B cell (primary cell): ENCODE measurements around the gene UBALD2.

Experiments used
- CTCF ChIP-seq: fragments of 200-600 bp; IDR thresholded peaks from one replicate; pipeline ENCODE4 v1.8.0; 2022; ENCODE audit warnings: antibody characterized with exemption, mild to moderate bottlenecking
- EZH2 ChIP-seq: IDR thresholded peaks from 2 replicates; pipeline ENCODE4 v1.6.1; 2012; ENCODE audit warnings: borderline replicate concordance, low read depth, mild to moderate bottlenecking, moderate library complexity, low read length; ENCODE audit not compliant: insufficient read depth, poor library complexity, severe bottlenecking

GRCh38 chr17:76234354-76234679, 30.8 kb upstream of the UBALD2 start:
- TF ChIP-seq CTCF (no peak), EZH2 (no peak)
